Endometrium (tissue), 2 donors: ENCODE data around the gene CC2D2A.

ENCODE experiments used
- FAIRE-seq: peaks from 2 replicates; lab custom pipeline; 2012; peaks lifted over from hg19 to GRCh38; lab: Jason Lieb, UNC
- donor health status: control.
- donor health status: control.

Gene CC2D2A

DNA sequence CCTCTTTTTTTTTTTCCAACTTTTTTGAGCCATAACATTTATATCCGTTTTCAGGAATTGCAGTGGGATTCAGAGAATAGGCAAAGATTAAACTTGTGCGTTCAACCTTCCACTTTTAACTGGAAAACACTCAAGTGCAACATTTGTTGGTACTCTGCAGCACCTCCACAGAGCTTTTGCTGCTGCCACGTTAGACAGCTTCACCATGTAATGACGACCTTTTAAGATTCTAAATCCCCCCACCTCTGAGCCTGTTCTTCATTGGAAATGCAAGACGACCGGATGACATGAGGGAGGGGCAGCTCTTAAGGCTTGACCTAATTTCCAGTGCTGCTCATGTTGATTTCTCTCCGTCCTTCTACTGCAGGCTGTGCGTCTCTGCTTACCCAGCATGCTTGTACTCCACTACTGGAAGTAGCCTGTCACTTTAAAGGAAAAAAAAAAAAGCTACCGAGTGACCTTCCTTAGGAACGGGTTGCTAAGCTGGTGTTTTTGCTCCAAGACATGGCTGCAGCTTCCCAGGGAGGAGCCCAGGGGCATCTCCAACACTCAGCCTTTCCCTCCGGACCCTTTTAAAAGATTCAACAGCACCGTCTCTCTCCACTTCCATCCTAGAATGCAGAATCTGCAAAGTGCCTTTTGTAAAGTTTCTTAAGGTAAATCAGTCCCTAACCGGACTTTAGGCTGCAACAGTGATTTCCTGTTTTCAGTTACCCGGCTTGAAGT lies at the start of gene CC2D2A:
CC2D2A (plus strand) TSS at position 481 of the 726 bp plus-strand sequence. CDS start 6,051 bp downstream, outside the sequence.
- peak; percentile 76 for FAIRE-seq

DNA sequence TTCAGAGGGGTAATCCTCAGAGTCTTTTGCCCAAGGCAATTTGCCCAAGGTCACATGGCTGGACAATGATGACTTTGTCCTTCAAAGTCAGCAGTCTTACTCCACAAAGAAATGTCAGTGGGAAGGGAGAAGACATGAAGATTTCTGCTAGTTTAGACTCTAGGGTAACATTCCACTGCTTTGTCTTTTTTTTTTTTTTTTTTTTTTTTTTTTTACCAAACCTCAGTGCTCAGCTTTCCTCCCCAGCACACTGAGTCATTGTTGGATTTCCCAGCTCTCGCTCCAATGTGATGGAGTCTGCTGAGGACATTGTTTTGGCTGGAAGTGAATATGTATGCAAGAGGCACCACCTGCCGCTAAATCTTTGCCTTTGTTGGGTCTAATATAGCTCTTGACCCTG lies 49.0 kb upstream of the CC2D2A start:
- no peak for FAIRE-seq

- FAIRE-seq = no peak
These were observed 46.4 kb upstream of the CC2D2A start for GRCh38 chr4:15423285-15423711.

DNA sequence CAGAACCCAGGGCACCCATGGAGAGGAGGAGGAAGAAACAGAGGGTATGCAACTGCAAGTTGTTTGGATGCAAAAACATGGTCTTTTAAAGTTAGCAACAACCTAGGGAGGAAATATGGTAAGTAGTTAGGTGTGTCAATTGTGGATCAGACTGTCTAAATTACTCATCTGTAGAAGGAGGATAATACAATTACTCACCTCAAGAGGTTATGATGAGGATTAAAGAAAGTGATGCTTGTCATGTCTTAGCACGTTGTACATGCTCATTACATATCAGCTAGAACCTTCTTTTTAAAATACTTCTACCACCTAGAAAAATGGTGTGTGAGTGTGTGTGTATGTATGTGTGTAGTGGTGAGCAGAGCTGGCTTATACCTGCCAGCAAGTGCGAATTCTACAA lies 44.2 kb upstream of the CC2D2A start:
- FAIRE-seq = no peak

GRCh38 chr4:15427161-15427560 lies 42.5 kb upstream of the CC2D2A start:
- FAIRE-seq = no peak

DNA sequence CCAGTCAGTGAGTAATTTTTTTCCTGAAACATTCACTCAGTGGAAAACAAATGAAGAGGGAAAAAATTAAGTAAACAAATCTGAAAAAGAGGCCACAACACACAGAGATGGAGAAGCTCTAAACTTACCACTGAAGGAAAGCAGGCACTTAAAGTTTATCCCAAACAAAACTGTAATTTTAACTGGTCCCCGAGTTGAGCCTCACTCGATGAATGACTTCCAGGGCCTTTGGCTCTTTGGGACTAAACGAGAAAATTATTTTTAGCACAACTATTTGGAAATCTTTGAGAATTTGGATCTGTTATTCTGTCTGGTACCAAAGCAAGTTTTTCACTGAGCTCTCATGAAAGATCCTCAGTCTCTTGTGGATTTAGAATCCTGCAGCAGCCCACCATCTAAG lies 42.0 kb upstream of the CC2D2A start, which contains the start of gene C1QTNF7:
C1QTNF7 (plus strand) TSS at position 333 of the 400 bp plus-strand sequence. CDS start 7,711 bp downstream, outside the sequence.
- peak; percentile 94 for FAIRE-seq

GRCh38 chr4:15428611-15429010 lies 41.1 kb upstream of the CC2D2A start:
- no peak for FAIRE-seq

GRCh38 chr4:15434091-15434490 lies 35.6 kb upstream of the CC2D2A start:
- no peak for FAIRE-seq

DNA sequence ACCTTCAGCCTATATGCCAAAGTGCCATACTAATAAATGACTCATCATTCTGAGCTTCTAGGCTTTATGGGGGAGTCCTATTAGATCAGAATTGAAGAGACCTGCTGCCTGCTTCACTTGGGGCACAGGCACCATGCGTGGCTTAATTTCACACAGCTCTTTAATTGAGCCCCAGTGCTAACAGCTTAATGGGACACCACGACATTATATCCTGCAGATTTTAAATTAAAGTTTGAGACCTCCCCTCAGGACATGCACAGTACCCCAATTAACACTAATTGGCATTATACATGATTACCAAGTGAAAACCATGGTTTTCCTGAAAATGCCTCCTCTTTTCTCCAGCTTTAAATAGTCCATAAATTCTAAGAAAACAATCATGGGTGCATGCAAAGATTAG lies 35.0 kb upstream of the CC2D2A start:
- FAIRE-seq = no peak

- FAIRE-seq = peak; percentile 85
These were observed 33.2 kb upstream of the CC2D2A start for GRCh38 chr4:15436513-15436912.

DNA sequence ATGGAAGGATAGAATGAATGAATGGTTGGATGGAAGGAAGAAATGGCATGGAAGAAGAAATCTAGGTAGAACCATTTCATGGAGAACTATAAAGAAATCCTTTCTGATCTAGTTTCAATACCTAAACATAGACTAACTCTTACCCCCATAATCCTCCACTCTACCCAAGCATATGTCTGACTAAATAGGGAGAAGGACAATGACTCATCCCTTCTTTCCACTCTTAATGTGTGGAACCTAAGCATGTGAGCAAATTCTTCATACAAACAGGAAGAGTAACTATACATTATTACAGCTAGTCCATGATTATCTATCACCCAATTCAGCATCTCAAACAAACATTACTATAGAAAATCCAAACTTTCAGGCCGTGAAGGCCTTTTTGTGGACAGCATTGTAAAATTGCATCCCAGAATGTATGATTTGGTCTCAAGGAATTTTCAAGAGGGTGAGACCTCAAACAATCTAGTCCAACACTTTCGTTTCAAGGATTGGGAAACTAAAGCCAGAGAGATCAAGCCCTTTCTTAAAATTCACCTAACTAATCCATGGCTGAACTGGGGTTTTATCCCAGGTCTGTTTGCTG lies 30.6 kb upstream of the CC2D2A start:
- FAIRE-seq = no peak

- no peak for FAIRE-seq
These were observed 26.1 kb upstream of the CC2D2A start for GRCh38 chr4:15443371-15444160.

DNA sequence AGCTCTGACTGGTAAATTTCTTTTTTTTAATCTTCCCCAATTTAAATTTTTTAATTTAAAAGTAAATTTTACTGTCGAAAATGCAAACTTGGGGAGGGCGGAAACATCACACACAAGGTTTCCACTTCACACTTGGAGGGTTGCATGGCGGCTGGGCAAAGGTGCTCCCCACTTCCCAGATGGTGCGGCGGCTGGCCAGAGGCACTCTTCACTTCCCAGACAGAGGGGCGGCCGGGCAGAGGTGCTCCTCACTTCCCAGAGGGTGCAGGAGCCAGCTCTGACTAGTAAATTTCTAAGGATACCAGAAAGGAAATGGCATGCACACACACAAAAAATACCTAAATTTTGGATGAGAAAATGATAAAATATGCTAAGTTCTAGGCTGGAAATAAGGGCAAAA lies 25.4 kb upstream of the CC2D2A start:
- FAIRE-seq = no peak

- no peak for FAIRE-seq
These were observed 24.7 kb upstream of the CC2D2A start for GRCh38 chr4:15444879-15445547.

DNA sequence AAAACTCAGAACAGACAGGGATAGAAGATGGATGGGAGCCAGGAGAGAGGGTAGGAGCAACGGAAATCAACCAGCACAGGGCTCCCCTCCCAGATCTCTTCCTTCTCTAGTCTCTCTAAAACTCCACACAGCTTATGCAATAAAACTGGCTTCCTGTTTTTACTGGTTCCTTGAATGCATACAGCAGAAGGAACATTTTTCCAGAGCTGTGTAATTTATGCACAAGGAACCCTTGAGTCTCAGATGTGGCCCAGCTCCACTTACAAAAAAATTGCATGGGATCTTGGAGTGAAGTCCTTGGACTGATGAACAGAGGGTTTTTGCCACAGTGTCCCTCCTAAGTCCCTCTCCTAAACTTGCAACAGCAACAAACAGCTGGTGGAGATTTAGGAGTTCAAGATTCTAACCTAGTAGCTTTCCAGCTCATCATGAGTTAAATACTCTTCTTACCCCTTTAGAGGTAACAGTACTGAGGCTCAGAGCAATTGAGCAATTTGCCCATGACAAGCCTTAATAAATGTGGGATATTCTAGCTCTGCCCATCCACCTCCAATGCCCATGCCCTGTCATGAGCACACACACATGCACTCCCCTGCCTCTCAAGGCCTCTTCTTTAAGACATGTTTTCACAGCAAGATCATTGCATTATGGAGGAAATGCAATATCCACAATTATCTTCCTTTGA lies 18.4 kb upstream of the CC2D2A start:
- no peak for FAIRE-seq

- no peak for FAIRE-seq
These were observed 17.6 kb upstream of the CC2D2A start for GRCh38 chr4:15451866-15452765.

DNA sequence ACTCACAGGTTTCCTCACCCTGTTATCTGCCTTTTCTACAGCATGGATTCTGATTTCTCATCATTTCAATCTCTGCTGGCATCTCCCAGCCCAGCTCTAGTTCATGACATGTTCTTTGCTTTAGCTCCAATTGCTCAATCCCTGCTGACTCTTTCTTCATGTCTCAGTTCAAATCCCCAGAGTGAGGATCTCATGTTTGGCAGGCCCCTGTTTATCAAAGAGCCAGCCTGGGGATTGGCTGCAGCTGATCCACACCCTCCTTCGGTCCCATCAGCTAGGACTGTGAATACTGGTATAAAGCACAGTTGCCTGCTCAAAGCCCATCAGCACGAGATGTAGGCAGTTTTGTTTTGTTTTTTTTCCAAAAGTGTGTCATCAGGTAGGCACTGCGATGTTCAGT lies 14.4 kb upstream of the CC2D2A start:
- FAIRE-seq = no peak

- peak; percentile 92 for FAIRE-seq
These were observed 12.1 kb upstream of the CC2D2A start for GRCh38 chr4:15457406-15458201.

DNA sequence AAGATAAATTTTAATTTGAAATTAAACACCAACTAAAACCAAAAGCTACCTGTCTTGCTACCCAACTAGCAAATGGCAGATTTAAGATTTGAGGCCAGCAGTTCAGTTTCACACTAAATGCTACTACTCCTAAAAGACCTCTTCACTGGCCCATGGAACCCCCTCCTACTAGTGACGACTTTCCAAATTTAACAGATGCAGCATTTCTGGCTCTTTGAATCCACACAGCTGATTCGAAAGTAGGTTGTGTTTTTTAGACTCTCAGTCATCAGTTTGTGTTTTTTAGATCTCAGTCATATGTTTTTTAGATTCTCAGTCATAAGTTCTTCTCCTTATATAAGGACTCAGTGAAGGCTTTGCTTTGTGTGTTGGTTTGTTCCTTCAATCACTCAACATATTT lies 11.1 kb upstream of the CC2D2A start:
- no peak for FAIRE-seq

GRCh38 chr4:15459706-15460105 lies 10.0 kb upstream of the CC2D2A start:
- no peak for FAIRE-seq
